ENCODE data around the gene ZBTB37. TPM values are rescaled to one million over a fixed set of nuclear protein-coding genes. Genes with fewer than 3 reads are reported as not detected.

The ZBTB37 gene
- total and polyA plus RNA-seq, 9 of the 15 experiments (the other 6 are each of a cell fraction or from before 2014, with no cell fraction given), result 1.3 to 13.9 (median 5.4) TPM

DNA sequence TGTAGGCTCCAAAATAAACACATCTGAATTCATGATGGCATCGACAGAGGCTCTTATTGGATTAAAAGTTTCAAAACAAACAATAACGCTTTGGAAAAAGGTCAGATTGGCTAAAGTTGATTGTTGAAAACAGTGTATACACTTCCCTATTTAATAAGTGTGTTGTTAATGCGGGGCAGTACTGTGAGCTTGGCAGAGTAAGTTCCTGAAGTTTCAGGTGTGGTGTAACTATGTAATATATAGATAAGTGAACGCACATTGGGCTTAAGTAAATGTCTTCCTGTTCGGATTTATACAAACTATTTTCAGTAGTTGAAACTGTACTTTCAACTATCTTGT, 810 bp downstream of the ZBTB37 start (continued):
- TF ChIP-seq FOXK2 (conservative IDR thresholded peaks at IDR 0.05 in 1 of 2, IDR thresholded peaks at IDR 0.05 in 1 of 2; ENCODE audit: low read depth in 2 of 2) (no peak), KLF10 (CRISPR knock-in tag; IDR thresholded peaks at IDR 0.05) (no peak), POLR2AphosphoS2 (IDR thresholded peaks at IDR 0.05; ENCODE audit: low read length) (no peak), RBBP5 (IDR thresholded peaks at IDR 0.05; ENCODE audit: borderline replicate concordance, insufficient read depth, low read length, poor library complexity, severe bottlenecking) (no peak), ZNF174 (CRISPR knock-in tag; IDR thresholded peaks at IDR 0.05) (no peak), BDP1 (IDR thresholded peaks at IDR 0.05; ENCODE audit: insufficient read depth, insufficient read length) (no peak), ZBTB17 (CRISPR knock-in tag; IDR thresholded peaks at IDR 0.05) (no peak), KDM2B (CRISPR knock-in tag; IDR thresholded peaks at IDR 0.05) (0 out of 2 replicates have a peak, but pooled peaks have one; percentile 7), KLF1 (tag; IDR thresholded peaks at IDR 0.05) (no peak), CXXC5 (CRISPR knock-in tag; IDR thresholded peaks at IDR 0.05) (no peak), NFIX (CRISPR knock-in tag; IDR thresholded peaks at IDR 0.05; ENCODE audit: low read depth) (no peak), ZFP36 (IDR thresholded peaks at IDR 0.05; ENCODE audit: low read depth, low read length, partially characterized antibody) (no peak), ARNT (IDR thresholded peaks at IDR 0.05) (0 out of 4 replicates have a peak, but pooled peaks of 1 of the 2 experiments have one; percentile 4), CUX1 (CRISPR knock-in tag; IDR thresholded peaks at IDR 0.05) (no peak), ZNF347 (CRISPR knock-in tag; IDR thresholded peaks at IDR 0.05; ENCODE audit: low read depth) (no peak), ZBTB33 (CRISPR knock-in tag; IDR thresholded peaks at IDR 0.05) (no peak), KAT8 (IDR thresholded peaks at IDR 0.05; ENCODE audit: low read depth) (no peak), TAL1 (IDR thresholded peaks at IDR 0.05) (no peak), ZNF512 (tag; IDR thresholded peaks at IDR 0.05) (no peak)
- TF ChIP-seq, protein P1, sequence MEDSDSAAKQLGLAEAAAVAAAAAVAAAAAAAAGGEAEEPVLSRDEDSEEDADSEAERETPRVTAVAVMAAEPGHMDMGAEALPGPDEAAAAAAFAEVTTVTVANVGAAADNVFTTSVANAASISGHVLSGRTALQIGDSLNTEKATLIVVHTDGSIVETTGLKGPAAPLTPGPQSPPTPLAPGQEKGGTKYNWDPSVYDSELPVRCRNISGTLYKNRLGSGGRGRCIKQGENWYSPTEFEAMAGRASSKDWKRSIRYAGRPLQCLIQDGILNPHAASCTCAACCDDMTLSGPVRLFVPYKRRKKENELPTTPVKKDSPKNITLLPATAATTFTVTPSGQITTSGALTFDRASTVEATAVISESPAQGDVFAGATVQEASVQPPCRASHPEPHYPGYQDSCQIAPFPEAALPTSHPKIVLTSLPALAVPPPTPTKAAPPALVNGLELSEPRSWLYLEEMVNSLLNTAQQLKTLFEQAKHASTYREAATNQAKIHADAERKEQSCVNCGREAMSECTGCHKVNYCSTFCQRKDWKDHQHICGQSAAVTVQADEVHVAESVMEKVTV (CRISPR knock-in tag; IDR thresholded peaks at IDR 0.05), result no peak

All from K562 (cell line).